ENCODE measurements around the gene MYO10. TPM values are rescaled to one million over a fixed set of nuclear protein-coding genes. Genes with fewer than 3 reads are reported as not detected.

Gene MYO10
- total RNA-seq, 3 donors from 2014 or later (not counting 1 experiment from before 2014, with no cell fraction given), result 0.83 to 1.2 TPM; not detected in 1

DNA sequence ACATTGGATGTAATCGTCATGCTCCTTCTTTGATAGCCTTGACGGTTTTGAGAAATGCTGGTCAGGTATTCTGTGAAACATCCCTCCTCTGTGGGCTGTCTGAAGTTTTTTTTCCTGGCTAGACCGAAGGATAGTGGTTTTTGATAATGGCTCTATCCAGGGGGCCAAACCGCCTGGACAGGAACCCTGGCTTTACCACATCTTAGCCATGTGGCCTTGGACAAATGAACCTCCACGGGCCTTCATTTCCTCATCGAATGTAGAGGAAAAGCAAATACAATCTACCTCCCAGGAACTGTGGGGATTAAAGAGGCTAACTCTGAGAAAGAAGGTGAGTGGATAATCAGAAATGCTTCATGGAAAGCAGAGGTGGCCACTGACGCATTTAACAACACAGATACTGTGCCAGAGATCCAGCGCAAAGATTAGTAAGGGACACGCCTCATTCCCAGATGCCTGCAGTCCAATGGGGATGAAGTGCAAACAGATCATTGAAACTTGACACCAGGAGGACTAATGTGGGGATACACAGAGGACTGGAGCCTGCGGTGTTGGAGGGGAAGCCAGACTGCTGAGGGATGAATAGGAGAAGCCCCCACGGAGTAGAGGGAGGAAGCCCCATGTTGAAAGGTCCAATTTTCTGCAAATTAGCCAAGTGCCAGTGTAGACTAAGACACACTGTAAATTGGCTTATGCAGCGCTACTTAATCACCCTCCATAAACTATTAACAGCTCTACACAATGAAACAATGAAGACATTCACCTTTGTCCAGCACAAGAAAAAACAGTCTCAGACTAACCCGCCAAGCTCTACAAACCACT is 41.6 kb downstream of the MYO10 start:
- DNase-seq (no peak), ATAC-seq (no peak)
- H3K27ac ChIP-seq (ENCODE audit: low read length), result no peak overlapping the region
- no peaks in the 10 kb centered on the region for H3K36me3 ChIP-seq (ENCODE audit: control insufficient read depth, insufficient read depth, low read length)
- H3K9me3 Mint-ChIP-seq, result peaks cover 2 to 3% of the 10 kb centered on the region in 2 donors
- 88% methylated on average over 11 of the region's 13 CpGs for WGBS (ENCODE audit: insufficient coverage)
- H3K27ac Mint-ChIP-seq, result no peak overlapping the region
- no peaks in the 10 kb centered on the region for H3K36me3 Mint-ChIP-seq
- H3K4me1 Mint-ChIP-seq, result no peaks in the 10 kb centered on the region
- intact Hi-C loops (cut with micrococcal nuclease), result no loop called here
- no peaks in the 10 kb centered on the region for H3K27me3 Mint-ChIP-seq (ENCODE audit: low read depth in 2 of 2)
- H3K9me3 ChIP-seq (ENCODE audit: control insufficient read depth, insufficient read depth, low read length), result no peaks in the 10 kb centered on the region
- H3K4me1 ChIP-seq (ENCODE audit: control insufficient read depth, insufficient read depth, low read length), result no peaks in the 10 kb centered on the region
- TF ChIP-seq, protein P1, sequence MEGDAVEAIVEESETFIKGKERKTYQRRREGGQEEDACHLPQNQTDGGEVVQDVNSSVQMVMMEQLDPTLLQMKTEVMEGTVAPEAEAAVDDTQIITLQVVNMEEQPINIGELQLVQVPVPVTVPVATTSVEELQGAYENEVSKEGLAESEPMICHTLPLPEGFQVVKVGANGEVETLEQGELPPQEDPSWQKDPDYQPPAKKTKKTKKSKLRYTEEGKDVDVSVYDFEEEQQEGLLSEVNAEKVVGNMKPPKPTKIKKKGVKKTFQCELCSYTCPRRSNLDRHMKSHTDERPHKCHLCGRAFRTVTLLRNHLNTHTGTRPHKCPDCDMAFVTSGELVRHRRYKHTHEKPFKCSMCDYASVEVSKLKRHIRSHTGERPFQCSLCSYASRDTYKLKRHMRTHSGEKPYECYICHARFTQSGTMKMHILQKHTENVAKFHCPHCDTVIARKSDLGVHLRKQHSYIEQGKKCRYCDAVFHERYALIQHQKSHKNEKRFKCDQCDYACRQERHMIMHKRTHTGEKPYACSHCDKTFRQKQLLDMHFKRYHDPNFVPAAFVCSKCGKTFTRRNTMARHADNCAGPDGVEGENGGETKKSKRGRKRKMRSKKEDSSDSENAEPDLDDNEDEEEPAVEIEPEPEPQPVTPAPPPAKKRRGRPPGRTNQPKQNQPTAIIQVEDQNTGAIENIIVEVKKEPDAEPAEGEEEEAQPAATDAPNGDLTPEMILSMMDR (IDR thresholded peaks at IDR 0.05), result no peak
- H3K27me3 ChIP-seq (ENCODE audit: control insufficient read depth, insufficient read depth, low read length), result no peaks in the 10 kb centered on the region
- no peak overlapping the region for H3K4me3 Mint-ChIP-seq
- no peak overlapping the region for H3K4me3 ChIP-seq (ENCODE audit: low read length)

DNA sequence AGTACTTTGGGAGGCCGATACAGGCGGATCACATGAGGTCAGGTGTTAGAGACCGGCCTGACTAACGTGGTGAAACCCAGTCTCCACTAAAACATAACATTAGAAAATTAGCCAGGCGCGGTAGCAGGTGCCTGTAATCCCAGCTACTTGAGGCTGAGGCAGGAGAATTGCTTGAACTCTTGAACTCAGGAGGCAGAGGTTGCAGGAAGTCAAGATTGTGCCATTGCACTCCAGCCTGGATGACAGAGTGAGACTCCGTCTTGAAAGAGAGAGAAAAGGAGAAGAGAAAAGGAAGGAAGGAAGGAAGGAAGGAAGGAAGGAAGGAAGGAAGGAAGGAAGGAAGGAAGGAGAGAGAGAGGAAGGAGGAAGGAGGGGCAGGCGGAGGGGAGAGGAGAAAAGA is 45.1 kb downstream of the MYO10 start:
- Mint-ChIP-seq H3K9me3 (peaks cover 4 to 5% of the 10 kb centered on the region in 2 donors), H3K36me3 (no peaks in the 10 kb centered on the region), H3K4me1 (no peaks in the 10 kb centered on the region), H3K27ac (no peak overlapping the region), H3K4me3 (no peak overlapping the region), H3K27me3 (ENCODE audit: low read depth in 2 of 2) (peaks cover 0 to 3% of the 10 kb centered on the region in 2 donors)
- Histone ChIP-seq H3K27me3 (ENCODE audit: control insufficient read depth, insufficient read depth, low read length) (no peaks in the 10 kb centered on the region), H3K9me3 (ENCODE audit: control insufficient read depth, insufficient read depth, low read length) (no peaks in the 10 kb centered on the region), H3K4me1 (ENCODE audit: control insufficient read depth, insufficient read depth, low read length) (no peaks in the 10 kb centered on the region), H3K4me3 (ENCODE audit: low read length) (no peak overlapping the region), H3K27ac (ENCODE audit: low read length) (no peak overlapping the region), H3K36me3 (ENCODE audit: control insufficient read depth, insufficient read depth, low read length) (no peaks in the 10 kb centered on the region)
- 67% methylated on average over 8 of the region's 8 CpGs for WGBS (ENCODE audit: insufficient coverage)
- intact Hi-C loops (cut with micrococcal nuclease), result no loop called here
- DNase-seq (no peak), ATAC-seq (no peak)
- TF ChIP-seq, protein P1 (IDR thresholded peaks at IDR 0.05), result no peak

DNA sequence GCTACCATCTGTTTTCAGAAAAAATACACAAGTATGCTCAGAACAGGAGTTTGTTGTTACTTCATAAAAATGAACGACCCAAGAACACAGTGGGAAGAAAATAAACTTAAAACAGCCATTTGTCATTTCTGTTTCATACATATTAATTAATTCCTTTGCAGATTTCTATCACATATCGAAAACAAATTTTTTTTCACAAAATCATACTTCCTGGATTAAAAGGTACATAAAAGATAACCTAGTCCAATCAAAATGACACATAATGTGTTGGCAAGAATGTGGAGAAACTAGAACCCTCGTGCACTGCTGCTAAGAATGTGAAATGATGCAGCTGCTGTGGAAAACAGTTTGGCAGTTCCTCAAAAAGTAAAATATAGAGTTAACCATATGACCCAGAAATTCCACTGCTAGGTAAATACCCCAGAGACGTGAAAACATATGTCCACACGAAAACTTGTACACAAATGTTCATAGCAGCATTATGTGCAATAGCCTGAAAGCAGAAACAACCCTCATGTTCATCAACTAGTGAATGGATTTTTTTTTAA is 46.0 kb downstream of the MYO10 start:
- Mint-ChIP-seq H3K4me1 (no peaks in the 10 kb centered on the region), H3K9me3 (peaks cover 4 to 5% of the 10 kb centered on the region in 2 donors), H3K4me3 (no peak overlapping the region), H3K27me3 (ENCODE audit: low read depth in 2 of 2) (peaks cover 0 to 3% of the 10 kb centered on the region in 2 donors), H3K27ac (no peak overlapping the region), H3K36me3 (no peaks in the 10 kb centered on the region)
- intact Hi-C loops (cut with micrococcal nuclease), result no loop called here
- Histone ChIP-seq H3K27ac (ENCODE audit: low read length) (no peak overlapping the region), H3K4me3 (ENCODE audit: low read length) (no peak overlapping the region), H3K4me1 (ENCODE audit: control insufficient read depth, insufficient read depth, low read length) (no peaks in the 10 kb centered on the region), H3K36me3 (ENCODE audit: control insufficient read depth, insufficient read depth, low read length) (no peaks in the 10 kb centered on the region), H3K27me3 (ENCODE audit: control insufficient read depth, insufficient read depth, low read length) (no peaks in the 10 kb centered on the region), H3K9me3 (ENCODE audit: control insufficient read depth, insufficient read depth, low read length) (no peaks in the 10 kb centered on the region)
- TF ChIP-seq, protein P1 (IDR thresholded peaks at IDR 0.05), result no peak
- WGBS (ENCODE audit: insufficient coverage), result 46% methylated on average over 4 of the region's 5 CpGs
- ATAC-seq (no peak), DNase-seq (no peak)

All from natural killer cell (primary cell).